Sigmoid colon (tissue), 3 donors: ENCODE results near the gene LOXHD1.

Experiments used
- POLR2A ChIP-seq, 2 donors: fragments of 450-650 bp; IDR thresholded peaks; one replicate each; pipeline ENCODE4 v1.6.1; 2016; ENCODE audit warnings: antibody characterized with exemption in 2 of 2, mild to moderate bottlenecking in 2 of 2, moderate library complexity in 2 of 2
- TF ChIP-seq, protein P1 (sequence below), 4 experiments: fragments of 450-650 bp in 3 of 4; fragments of 200-600 bp in 1 of 4; IDR thresholded peaks; one replicate each; pipeline ENCODE4 v1.5.1; 2016 to 2019; ENCODE audit warnings: antibody characterized with exemption in 4 of 4, mild to moderate bottlenecking in 3 of 4, moderate library complexity in 2 of 4

DNA sequence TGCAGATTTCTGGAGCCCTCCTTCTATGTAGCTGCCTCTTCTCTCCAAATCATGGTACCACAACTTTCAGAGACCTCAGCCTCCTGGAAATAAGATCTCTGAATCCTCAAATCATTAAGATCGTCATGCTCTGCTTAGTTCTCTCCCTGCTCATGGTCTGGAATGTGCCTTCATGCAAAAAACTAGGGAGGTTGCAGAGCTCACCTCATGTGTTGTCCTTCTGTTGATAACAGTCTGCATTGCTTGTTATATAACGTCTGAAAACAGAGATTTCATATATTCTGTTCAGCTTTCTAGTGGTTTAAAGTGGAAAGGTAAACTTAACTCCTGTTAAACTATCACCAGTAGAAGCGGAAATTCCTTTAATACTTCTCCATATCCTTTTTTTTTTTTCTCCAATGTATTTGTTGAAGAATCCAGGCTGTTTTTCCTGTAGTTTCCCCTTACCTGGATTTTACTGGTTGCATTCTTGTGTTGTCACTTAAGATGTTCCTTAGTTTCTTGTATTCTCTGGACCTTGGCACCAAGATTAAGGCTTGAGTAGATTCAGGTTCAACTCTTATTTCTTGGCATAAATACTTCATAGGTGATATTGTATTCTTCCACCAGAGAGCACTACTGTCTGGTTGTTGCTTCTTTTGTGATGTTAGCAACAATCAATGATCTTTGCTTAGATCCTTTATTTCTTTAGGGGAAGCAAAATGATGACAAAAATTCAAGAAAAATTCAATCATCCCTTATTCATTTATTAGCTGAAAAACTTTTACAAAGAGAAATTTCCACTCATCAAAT, 211.3 kb downstream of the LOXHD1 start:
- TF ChIP-seq, protein P1, sequence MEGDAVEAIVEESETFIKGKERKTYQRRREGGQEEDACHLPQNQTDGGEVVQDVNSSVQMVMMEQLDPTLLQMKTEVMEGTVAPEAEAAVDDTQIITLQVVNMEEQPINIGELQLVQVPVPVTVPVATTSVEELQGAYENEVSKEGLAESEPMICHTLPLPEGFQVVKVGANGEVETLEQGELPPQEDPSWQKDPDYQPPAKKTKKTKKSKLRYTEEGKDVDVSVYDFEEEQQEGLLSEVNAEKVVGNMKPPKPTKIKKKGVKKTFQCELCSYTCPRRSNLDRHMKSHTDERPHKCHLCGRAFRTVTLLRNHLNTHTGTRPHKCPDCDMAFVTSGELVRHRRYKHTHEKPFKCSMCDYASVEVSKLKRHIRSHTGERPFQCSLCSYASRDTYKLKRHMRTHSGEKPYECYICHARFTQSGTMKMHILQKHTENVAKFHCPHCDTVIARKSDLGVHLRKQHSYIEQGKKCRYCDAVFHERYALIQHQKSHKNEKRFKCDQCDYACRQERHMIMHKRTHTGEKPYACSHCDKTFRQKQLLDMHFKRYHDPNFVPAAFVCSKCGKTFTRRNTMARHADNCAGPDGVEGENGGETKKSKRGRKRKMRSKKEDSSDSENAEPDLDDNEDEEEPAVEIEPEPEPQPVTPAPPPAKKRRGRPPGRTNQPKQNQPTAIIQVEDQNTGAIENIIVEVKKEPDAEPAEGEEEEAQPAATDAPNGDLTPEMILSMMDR (IDR thresholded peaks at IDR 0.05), result no peak
- no peak for TF ChIP-seq POLR2A (IDR thresholded peaks at IDR 0.05)
